GM18502 (cell line): ENCODE data around the gene SPIN2A.
"Not testable (repeated sequence)": the region's sequence is repeated elsewhere in the genome, so short reads cannot be mapped to it uniquely, and the experiment has no call there.

Experiments
- ATAC-seq: cut with Tn5 transposase; IDR thresholded peaks from one replicate; pipeline ENCODE4 v1.9.1; 2021; ENCODE audit warnings: mild to moderate bottlenecking; ENCODE audit not compliant: unreplicated experiment, poor library complexity

SPIN2A gene

DNA sequence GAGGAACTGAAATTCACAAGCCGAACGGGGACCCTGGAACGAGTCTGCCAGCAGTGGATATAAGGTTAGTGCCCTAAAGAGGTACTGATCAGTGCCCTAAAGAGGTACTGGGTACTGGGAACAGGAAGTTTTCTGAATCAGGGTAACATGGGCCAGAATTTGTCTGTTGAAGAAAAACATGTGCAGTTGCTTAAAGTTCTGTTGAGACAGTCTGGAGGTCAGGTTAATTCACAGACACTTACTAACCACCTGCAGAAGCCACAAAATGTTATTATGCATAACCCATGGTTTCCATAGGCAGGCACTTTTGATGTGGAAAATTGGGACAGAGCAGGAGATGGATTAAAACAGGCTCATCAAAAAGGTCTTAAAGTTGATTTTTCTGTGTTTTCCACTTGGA, 33.7 kb downstream of the SPIN2A start:
- ATAC-seq: no peak

DNA sequence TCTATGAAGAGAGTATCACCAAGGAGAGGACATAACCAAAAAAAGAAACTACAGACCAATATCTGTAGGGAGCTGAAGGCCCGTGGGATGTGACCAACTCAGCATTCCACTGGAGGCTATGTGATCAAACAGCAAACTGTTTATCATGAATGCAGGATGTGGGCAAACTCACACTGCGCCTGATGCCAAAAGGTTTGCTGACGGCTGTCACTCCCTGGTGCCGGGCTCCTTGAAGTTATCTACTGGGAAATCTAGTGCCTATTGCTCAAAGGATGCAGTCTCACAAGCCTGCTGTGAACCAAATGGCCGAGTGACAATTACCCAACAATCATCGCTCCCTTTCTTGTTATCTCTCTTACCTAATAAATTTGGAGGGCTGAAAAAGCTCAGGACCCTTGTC, 34.3 kb downstream of the SPIN2A start:
- ATAC-seq: not testable (repeated sequence)
